Measurements from ENCODE around the gene CADM4.

Gene CADM4

DNA sequence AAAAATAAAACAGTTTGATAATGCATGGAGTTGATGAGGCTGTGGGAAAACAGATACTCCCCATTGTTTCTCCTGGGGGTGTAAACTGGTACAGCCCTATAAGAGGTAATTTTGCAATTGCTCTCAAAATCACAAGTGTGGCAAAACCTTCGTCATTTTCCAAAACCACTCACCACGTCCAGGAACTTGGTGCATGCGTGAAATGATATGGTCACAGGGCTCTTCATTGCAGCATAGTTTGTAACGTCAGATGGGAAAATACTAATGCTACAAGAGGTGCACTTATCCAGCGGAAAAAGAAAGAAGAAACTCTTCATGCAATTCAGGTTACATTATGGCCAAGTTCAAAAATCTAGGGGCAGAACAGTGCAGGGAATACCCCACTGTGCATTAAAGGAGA, 42.2 kb upstream of the CADM4 start:
- no peaks in the 10 kb centered on the region for H3K9me3 ChIP-seq (ENCODE audit: control insufficient read depth, insufficient read depth, low read length)
- no peaks in the 10 kb centered on the region for H3K9me2 ChIP-seq (replicated peaks; ENCODE audit: control insufficient read depth, low read length)
- no peaks in the 10 kb centered on the region for H3F3A ChIP-seq (ENCODE audit: control insufficient read depth, insufficient read depth)
- H3K4me2 ChIP-seq (ENCODE audit: low read length) = no peak overlapping the region
- H3K27ac ChIP-seq (ENCODE audit: low read depth, low read length) = no peak overlapping the region
- TF ChIP-seq CTCF (IDR thresholded peaks at IDR 0.05; ENCODE audit: low read depth, low read length, poor library complexity, severe bottlenecking) = no peak
- TF ChIP-seq EZH2phosphoT487 (IDR thresholded peaks at IDR 0.05; ENCODE audit: borderline replicate concordance, low read length) = no peak
- no peaks in the 10 kb centered on the region for H3K79me2 ChIP-seq (ENCODE audit: control insufficient read depth, low read length)
- H3K27me3 ChIP-seq (ENCODE audit: control insufficient read depth, low read length) = no peaks in the 10 kb centered on the region
- H3K4me3 ChIP-seq (ENCODE audit: low read length) = no peak overlapping the region
- H4K20me1 ChIP-seq (ENCODE audit: control insufficient read depth, insufficient read depth, low read depth, low read length) = no peaks in the 10 kb centered on the region
- H3K4me1 ChIP-seq (ENCODE audit: control insufficient read depth, low read length) = no peaks in the 10 kb centered on the region
- H3K36me3 ChIP-seq (ENCODE audit: control insufficient read depth, low read length) = no peaks in the 10 kb centered on the region

- Histone ChIP-seq H3F3A (ENCODE audit: control insufficient read depth, insufficient read depth) (no peaks in the 10 kb centered on the region), H3K27me3 (ENCODE audit: control insufficient read depth, low read length) (0 out of 2 replicates have a peak, but pooled peaks cover 2% of the 10 kb centered on the region), H3K27ac (ENCODE audit: low read depth, low read length) (no peak overlapping the region), H3K79me2 (ENCODE audit: control insufficient read depth, low read length) (no peaks in the 10 kb centered on the region), H3K36me3 (ENCODE audit: control insufficient read depth, low read length) (no peaks in the 10 kb centered on the region), H3K4me2 (ENCODE audit: low read length) (no peak overlapping the region), H3K9me3 (ENCODE audit: control insufficient read depth, insufficient read depth, low read length) (no peaks in the 10 kb centered on the region), H3K4me1 (ENCODE audit: control insufficient read depth, low read length) (no peaks in the 10 kb centered on the region), H3K9me2 (replicated peaks; ENCODE audit: control insufficient read depth, low read length) (no peaks in the 10 kb centered on the region), H4K20me1 (ENCODE audit: control insufficient read depth, insufficient read depth, low read depth, low read length) (no peaks in the 10 kb centered on the region), H3K4me3 (ENCODE audit: low read length) (no peak overlapping the region)
- TF ChIP-seq EZH2phosphoT487 (IDR thresholded peaks at IDR 0.05; ENCODE audit: borderline replicate concordance, low read length) (no peak), CTCF (IDR thresholded peaks at IDR 0.05; ENCODE audit: low read depth, low read length, poor library complexity, severe bottlenecking) (no peak)
Observed at GRCh38 chr19:43678512-43679261, 39.0 kb upstream of the CADM4 start.

GRCh38 chr19:43675906-43676305, 36.3 kb upstream of the CADM4 start:
- peaks cover 8% of the 10 kb centered on the region; the same call in 1 of the 2 replicates for H3K27me3 ChIP-seq (ENCODE audit: control insufficient read depth, low read length)
- no peak overlapping the region for H3K4me2 ChIP-seq (ENCODE audit: low read length)
- no peaks in the 10 kb centered on the region for H3F3A ChIP-seq (ENCODE audit: control insufficient read depth, insufficient read depth)
- H4K20me1 ChIP-seq (ENCODE audit: control insufficient read depth, insufficient read depth, low read depth, low read length) = no peaks in the 10 kb centered on the region
- no peaks in the 10 kb centered on the region for H3K79me2 ChIP-seq (ENCODE audit: control insufficient read depth, low read length)
- TF ChIP-seq EZH2phosphoT487 (IDR thresholded peaks at IDR 0.05; ENCODE audit: borderline replicate concordance, low read length) (no peak), CTCF (IDR thresholded peaks at IDR 0.05; ENCODE audit: low read depth, low read length, poor library complexity, severe bottlenecking) (no peak)
- H3K36me3 ChIP-seq (ENCODE audit: control insufficient read depth, low read length) = no peaks in the 10 kb centered on the region
- no peaks in the 10 kb centered on the region for H3K9me3 ChIP-seq (ENCODE audit: control insufficient read depth, insufficient read depth, low read length)
- H3K9me2 ChIP-seq (replicated peaks; ENCODE audit: control insufficient read depth, low read length) = no peaks in the 10 kb centered on the region
- H3K4me3 ChIP-seq (ENCODE audit: low read length) = no peak overlapping the region
- H3K4me1 ChIP-seq (ENCODE audit: control insufficient read depth, low read length) = no peaks in the 10 kb centered on the region
- no peak overlapping the region for H3K27ac ChIP-seq (ENCODE audit: low read depth, low read length)
